ENCODE measurements around the gene NRIP1. TPM values are rescaled to one million over a fixed set of nuclear protein-coding genes. Genes with fewer than 3 reads are reported as not detected.

Gene NRIP1
- total RNA-seq, 2 experiments from 2014 or later, result 12.4 to 12.8 TPM

DNA sequence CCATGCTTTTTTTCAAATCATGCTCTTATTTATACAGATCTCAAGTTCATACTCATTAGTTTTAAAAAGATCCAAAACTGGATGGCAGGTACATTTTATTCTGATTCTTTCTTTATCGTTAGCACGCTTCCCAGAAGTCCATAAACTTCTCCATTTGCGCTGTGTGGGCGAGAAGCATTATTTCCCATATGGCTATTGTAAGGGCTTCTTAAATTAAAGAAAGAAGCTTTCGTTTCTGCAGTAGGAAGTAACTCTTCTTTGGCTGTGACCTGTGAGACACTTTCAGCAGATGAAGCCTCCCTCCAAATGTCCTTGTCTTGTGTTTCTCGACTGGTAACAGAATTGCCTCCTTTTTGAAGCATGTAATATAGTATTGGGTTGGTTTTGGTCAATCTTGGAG, 100.2 kb downstream of the NRIP1 start:
- Mint-ChIP-seq H3K4me1 (ENCODE audit: low read depth) (peaks cover 2% of the 10 kb centered on the region), H3K27me3 (no peaks in the 10 kb centered on the region), H3K9me3 (peaks cover 2% of the 10 kb centered on the region), H3K27ac (no peak overlapping the region), H3K36me3 (ENCODE audit: low read depth) (peaks cover 45% of the 10 kb centered on the region), H3K4me3 (no peak overlapping the region)
- POLR2A ChIA-PET, result no interaction called here
- no peak for ATAC-seq
- CTCF ChIA-PET, result no interaction called here
- no peak for DNase-seq
- TF ChIP-seq, protein P1, sequence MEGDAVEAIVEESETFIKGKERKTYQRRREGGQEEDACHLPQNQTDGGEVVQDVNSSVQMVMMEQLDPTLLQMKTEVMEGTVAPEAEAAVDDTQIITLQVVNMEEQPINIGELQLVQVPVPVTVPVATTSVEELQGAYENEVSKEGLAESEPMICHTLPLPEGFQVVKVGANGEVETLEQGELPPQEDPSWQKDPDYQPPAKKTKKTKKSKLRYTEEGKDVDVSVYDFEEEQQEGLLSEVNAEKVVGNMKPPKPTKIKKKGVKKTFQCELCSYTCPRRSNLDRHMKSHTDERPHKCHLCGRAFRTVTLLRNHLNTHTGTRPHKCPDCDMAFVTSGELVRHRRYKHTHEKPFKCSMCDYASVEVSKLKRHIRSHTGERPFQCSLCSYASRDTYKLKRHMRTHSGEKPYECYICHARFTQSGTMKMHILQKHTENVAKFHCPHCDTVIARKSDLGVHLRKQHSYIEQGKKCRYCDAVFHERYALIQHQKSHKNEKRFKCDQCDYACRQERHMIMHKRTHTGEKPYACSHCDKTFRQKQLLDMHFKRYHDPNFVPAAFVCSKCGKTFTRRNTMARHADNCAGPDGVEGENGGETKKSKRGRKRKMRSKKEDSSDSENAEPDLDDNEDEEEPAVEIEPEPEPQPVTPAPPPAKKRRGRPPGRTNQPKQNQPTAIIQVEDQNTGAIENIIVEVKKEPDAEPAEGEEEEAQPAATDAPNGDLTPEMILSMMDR (IDR thresholded peaks at IDR 0.05), result no peak
- intact Hi-C loops (cut with micrococcal nuclease), result no loop called here

DNA sequence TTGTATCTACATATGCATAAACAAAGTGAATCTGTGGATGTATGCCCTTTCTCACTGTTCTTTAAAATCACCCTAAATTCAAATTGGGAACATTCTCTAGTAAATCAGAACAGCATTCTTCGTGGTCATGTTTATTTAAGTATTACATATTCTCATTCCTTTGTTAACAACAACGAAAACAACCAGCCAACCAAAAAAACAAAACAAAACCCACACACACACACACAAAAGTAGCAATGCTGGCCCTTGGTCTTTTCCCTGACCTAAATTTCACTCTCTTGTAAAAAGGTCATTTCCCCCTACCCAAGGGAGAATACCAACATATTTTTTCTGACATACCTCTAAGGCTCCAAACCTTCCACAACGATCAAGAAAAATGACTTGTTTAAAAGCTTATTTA, 102.6 kb downstream of the NRIP1 start:
- TF ChIP-seq, protein P1 (IDR thresholded peaks at IDR 0.05), result no peak
- intact Hi-C loops (cut with micrococcal nuclease), result no loop called here
- Mint-ChIP-seq H3K27ac (no peak overlapping the region), H3K4me3 (no peak overlapping the region), H3K4me1 (ENCODE audit: low read depth) (no peaks in the 10 kb centered on the region), H3K9me3 (peaks cover 2% of the 10 kb centered on the region), H3K36me3 (ENCODE audit: low read depth) (peaks cover 25% of the 10 kb centered on the region), H3K27me3 (no peaks in the 10 kb centered on the region)
- DNase-seq (no peak), ATAC-seq (no peak)
- POLR2A ChIA-PET, result no interaction called here
- CTCF ChIA-PET, result interaction anchor here (0.9 to 1.0 kb wide), 2 partner anchors 9 to 12 kb away, joined by 3 read pairs; no protein-coding TSS in a partner anchor

DNA sequence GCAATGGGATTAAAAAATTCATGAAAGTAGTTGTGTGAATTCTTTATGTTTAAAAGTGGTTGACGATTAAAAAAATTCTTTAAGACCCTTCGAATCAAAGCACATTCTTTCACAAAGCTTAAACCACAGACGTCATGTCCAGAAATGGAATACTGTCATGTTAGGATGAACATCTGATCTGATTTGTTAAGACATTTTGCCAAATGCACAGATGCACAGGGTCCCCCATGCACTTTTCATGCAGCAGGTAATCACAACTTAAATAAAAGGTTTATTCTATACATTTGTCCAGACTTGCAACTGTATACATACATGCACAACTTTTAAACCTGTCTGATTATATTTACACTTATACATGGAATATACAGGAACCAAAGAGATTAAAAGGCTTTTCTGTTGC, 103.3 kb downstream of the NRIP1 start:
- TF ChIP-seq, protein P1 (IDR thresholded peaks at IDR 0.05), result no peak
- CTCF ChIA-PET, result interaction anchor here (1.0 kb wide), 1 partner anchor 8 kb away, joined by 3 read pairs; no protein-coding TSS in a partner anchor

GRCh38 chr21:14959343-14959742, 105.5 kb downstream of the NRIP1 start:
- no peak for DNase-seq
- intact Hi-C loops (cut with micrococcal nuclease), result no loop called here
- ATAC-seq, result no peak
- Mint-ChIP-seq H3K9me3 (no peaks in the 10 kb centered on the region), H3K27me3 (no peaks in the 10 kb centered on the region), H3K36me3 (ENCODE audit: low read depth) (peaks cover 6% of the 10 kb centered on the region), H3K4me1 (ENCODE audit: low read depth) (no peaks in the 10 kb centered on the region), H3K4me3 (no peak overlapping the region), H3K27ac (no peak overlapping the region)
- ChIA-PET CTCF (no interaction called here), POLR2A (no interaction called here)
- TF ChIP-seq, protein P1 (IDR thresholded peaks at IDR 0.05), result no peak

More for the DNA sequence above, 103.3 kb downstream of the NRIP1 start:
- Mint-ChIP-seq H3K27me3 (no peaks in the 10 kb centered on the region), H3K4me3 (no peak overlapping the region), H3K9me3 (no peaks in the 10 kb centered on the region), H3K27ac (no peak overlapping the region), H3K4me1 (ENCODE audit: low read depth) (no peaks in the 10 kb centered on the region), H3K36me3 (ENCODE audit: low read depth) (peaks cover 18% of the 10 kb centered on the region)
- ATAC-seq, result no peak
- POLR2A ChIA-PET, result no interaction called here
- no peak for DNase-seq
- intact Hi-C loops (cut with micrococcal nuclease), result no loop called here

DNA sequence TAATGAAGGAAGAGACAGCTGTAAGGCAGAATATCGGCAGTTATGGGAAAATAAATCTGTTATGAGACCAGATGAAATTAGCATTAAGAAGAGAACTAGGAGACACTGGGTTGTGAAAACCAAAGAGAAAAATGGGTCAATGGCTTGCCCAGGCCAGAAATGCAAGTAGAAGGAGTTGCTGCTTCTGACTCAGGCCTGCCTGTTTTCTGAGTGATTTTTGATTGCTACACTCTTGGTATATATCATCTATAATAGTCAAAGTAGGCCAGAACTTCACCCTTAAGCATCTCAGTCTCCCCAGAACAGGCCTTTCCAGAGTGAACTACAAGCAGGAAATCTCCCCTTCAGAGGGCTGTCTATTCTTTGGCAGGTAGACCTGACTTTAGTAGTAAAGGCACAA, 107.0 kb downstream of the NRIP1 start:
- TF ChIP-seq, protein P1 (IDR thresholded peaks at IDR 0.05), result no peak
- ATAC-seq (no peak), DNase-seq (no peak)
- Mint-ChIP-seq H3K4me1 (ENCODE audit: low read depth) (no peaks in the 10 kb centered on the region), H3K27me3 (no peaks in the 10 kb centered on the region), H3K27ac (no peak overlapping the region), H3K4me3 (no peak overlapping the region), H3K9me3 (no peaks in the 10 kb centered on the region), H3K36me3 (ENCODE audit: low read depth) (no peaks in the 10 kb centered on the region)
- CTCF ChIA-PET, result no interaction called here
- intact Hi-C loops (cut with micrococcal nuclease), result no loop called here
- POLR2A ChIA-PET, result no interaction called here

Data from activated CD8-positive, alpha-beta T cell treated with anti-CD3 and anti-CD28 coated beads for 36 hours (primary cell).